DLD1 (cell line): ENCODE measurements around the gene DNAH1.

Experiments
- in situ Hi-C: cut with HindIII; loops from 2 replicates; pipeline ENCODE4 v1.10.0; 2017; ENCODE audit warnings: low sequenced_read_pairs

Gene DNAH1

GRCh38 chr3:52431459-52432223 lies 115.5 kb downstream of the DNAH1 start:
- in situ Hi-C loops = no loop called here

GRCh38 chr3:52432225-52432624 lies 116.1 kb downstream of the DNAH1 start:
- in situ Hi-C loops = no loop called here

GRCh38 chr3:52432691-52433141 lies 116.6 kb downstream of the DNAH1 start:
- in situ Hi-C loops = no loop called here

GRCh38 chr3:52433328-52433995 lies 117.3 kb downstream of the DNAH1 start:
- in situ Hi-C loops = no loop called here

- in situ Hi-C loops = no loop called here
These were observed 117.9 kb downstream of the DNAH1 start for GRCh38 chr3:52433996-52434479.

GRCh38 chr3:52434491-52435115 lies 118.5 kb downstream of the DNAH1 start:
- in situ Hi-C loops = no loop called here

GRCh38 chr3:52435246-52436101 lies 119.4 kb downstream of the DNAH1 start:
- in situ Hi-C loops = no loop called here

- in situ Hi-C loops = no loop called here
These were observed 120.5 kb downstream of the DNAH1 start for GRCh38 chr3:52436500-52437149.

- in situ Hi-C loops = no loop called here
These were observed 121.4 kb downstream of the DNAH1 start for GRCh38 chr3:52437326-52438103.

- in situ Hi-C loops = no loop called here
These were observed 121.9 kb downstream of the DNAH1 start for GRCh38 chr3:52438104-52438376.

GRCh38 chr3:52438579-52439425 lies 122.7 kb downstream of the DNAH1 start:
- in situ Hi-C loops = no loop called here

- in situ Hi-C loops = no loop called here
These were observed 123.5 kb downstream of the DNAH1 start for GRCh38 chr3:52439426-52440248.

GRCh38 chr3:52440249-52440551 lies 124.1 kb downstream of the DNAH1 start:
- in situ Hi-C loops = no loop called here

GRCh38 chr3:52440671-52441070 lies 124.6 kb downstream of the DNAH1 start:
- in situ Hi-C loops = no loop called here

GRCh38 chr3:52441091-52441771 lies 125.1 kb downstream of the DNAH1 start:
- in situ Hi-C loops = no loop called here

- in situ Hi-C loops = no loop called here
These were observed 125.7 kb downstream of the DNAH1 start for GRCh38 chr3:52441772-52442332.
